B cell (primary cell): Measurements from ENCODE around the gene SRRM5. TPM values are rescaled to one million over a fixed set of nuclear protein-coding genes. Genes with fewer than 3 reads are reported as not detected.

Experiments
- ATAC-seq: fragments of 200-7000 bp; cut with Tn5 transposase; one replicate; pipeline ENCODE4 v1.10.0; 2021; ENCODE audit warnings: low read depth, mild to moderate bottlenecking, moderate number of reproducible peaks, moderate library complexity
- CTCF ChIA-PET: fragments of 350-600 bp; sonication (Branson Sonifier 250); formaldehyde crosslinking; loops from one replicate; lab custom pipeline; 2021; ENCODE audit warnings: antibody characterized with exemption, inconsistent platforms; lab: Charles Lee
- POLR2A ChIA-PET: fragments of 350-600 bp; sonication (Branson Sonifier 250); formaldehyde crosslinking; loops from one replicate; lab custom pipeline; 2021; ENCODE audit warnings: antibody characterized with exemption; lab: Charles Lee
- DNase-seq: peaks from one replicate; pipeline ENCODE4 v3.0.0; 2013
- H2AFZ ChIP-seq: 2 replicates; pipeline ENCODE4 v1.6.1; 2012; ENCODE audit warnings: mild to moderate bottlenecking, low read depth, low read length; ENCODE audit not compliant: insufficient read depth, poor library complexity, severe bottlenecking
- H3K27ac ChIP-seq, 2 donors: 1 replicate in 1 of 2; 2 replicates in 1 of 2; pipeline ENCODE4 v1.5.1; 2012 to 2013; ENCODE audit warnings: low read length in 2 of 2, mild to moderate bottlenecking in 2 of 2, moderate library complexity in 1 of 2
- H3K27me3 ChIP-seq, 4 experiments: fragments of 200-600 bp in 1 of 4; sonication (generic) in 1 of 4; replicated peaks in 1 of 4; 1 replicate in 2 of 4; 2 replicates in 2 of 4; pipeline versions ENCODE4 v1.6.1 to v1.7.0; 2013 to 2016; ENCODE audit warnings: low read length in 3 of 4, mild to moderate bottlenecking in 2 of 4, mixed read lengths in 1 of 4, moderate library complexity in 1 of 4; ENCODE audit not compliant: insufficient read depth in 4 of 4, control insufficient read depth in 3 of 4; ENCODE audit errors: control extremely low read depth in 1 of 4
- H3K36me3 ChIP-seq, 2 experiments: replicated peaks in 1 of 2; 1 replicate in 1 of 2; 2 replicates in 1 of 2; pipeline versions ENCODE4 v1.6.1 to v1.7.1; 2013; ENCODE audit warnings: low read length in 1 of 2; ENCODE audit not compliant: insufficient read depth in 2 of 2, control insufficient read depth in 1 of 2; ENCODE audit errors: control extremely low read depth in 1 of 2, extremely low read depth in 1 of 2
- H3K4me1 ChIP-seq, 2 donors: fragments of 200-600 bp in 1 of 2; sonication (generic) in 1 of 2; 1 replicate in 1 of 2; 2 replicates in 1 of 2; pipeline versions ENCODE4 v1.5.1 to v1.6.1; 2013 to 2017; ENCODE audit warnings: low read length in 2 of 2; ENCODE audit not compliant: control insufficient read depth in 2 of 2, insufficient read depth in 2 of 2
- H3K4me2 ChIP-seq: replicated peaks from 2 replicates; pipeline ENCODE3; 2012; ENCODE audit warnings: mild to moderate bottlenecking, low read depth, low read length; ENCODE audit not compliant: poor library complexity, severe bottlenecking
- H3K4me3 ChIP-seq, 5 experiments: fragments of 200-600 bp in 1 of 5; sonication (generic) in 1 of 5; 1 replicate in 3 of 5; 2 replicates in 2 of 5; pipeline versions ENCODE4 v1.5.1 to v1.7.0; 2011 to 2016; ENCODE audit warnings: low read length in 4 of 5, mild to moderate bottlenecking in 4 of 5, low read depth in 2 of 5, control low read depth in 1 of 5, moderate library complexity in 1 of 5; ENCODE audit not compliant: insufficient read depth in 1 of 5; ENCODE audit errors: control extremely low read depth in 1 of 5, extremely low read depth in 1 of 5
- H3K79me2 ChIP-seq: fragments of 200-600 bp; sonication (generic); one replicate; pipeline ENCODE4 v1.6.0; 2016; ENCODE audit warnings: low read length; ENCODE audit not compliant: control insufficient read depth, insufficient read depth
- H3K9ac ChIP-seq: fragments of 200-600 bp; sonication (generic); 2 replicates; pipeline ENCODE4 v1.6.1; 2017; ENCODE audit warnings: mild to moderate bottlenecking, low read length, moderate library complexity
- H3K9me3 ChIP-seq, 3 donors: one replicate each; pipeline versions ENCODE4 v1.6.1 to v1.7.1; 2013; ENCODE audit warnings: low read length in 2 of 3; ENCODE audit not compliant: control insufficient read depth in 2 of 3, insufficient read depth in 1 of 3; ENCODE audit errors: control extremely low read depth in 1 of 3
- H4K20me1 ChIP-seq: 2 replicates; pipeline ENCODE4 v1.6.0; 2012; ENCODE audit warnings: mild to moderate bottlenecking, low read length; ENCODE audit not compliant: insufficient read depth, control insufficient read depth, poor library complexity, severe bottlenecking
- H3K27ac Mint-ChIP-seq: one replicate; pipeline ENCODE4 v1.8.0; 2021; ENCODE audit warnings: mixed read lengths
- H3K27me3 Mint-ChIP-seq: one replicate; pipeline ENCODE4 v1.8.0; 2021; ENCODE audit warnings: mixed read lengths
- H3K4me1 Mint-ChIP-seq: one replicate; pipeline ENCODE4 v1.8.0; 2021; ENCODE audit warnings: mixed read lengths
- H3K4me3 Mint-ChIP-seq: one replicate; pipeline ENCODE4 v1.8.0; 2021; ENCODE audit warnings: mixed read lengths
- H3K9me3 Mint-ChIP-seq: one replicate; pipeline ENCODE4 v1.8.0; 2022; ENCODE audit warnings: mixed read lengths; ENCODE audit not compliant: insufficient read depth
- CTCF ChIP-seq: fragments of 200-600 bp; IDR thresholded peaks from one replicate; pipeline ENCODE4 v1.8.0; 2022; ENCODE audit warnings: antibody characterized with exemption, mild to moderate bottlenecking
- EZH2 ChIP-seq: IDR thresholded peaks from 2 replicates; pipeline ENCODE4 v1.6.1; 2012; ENCODE audit warnings: borderline replicate concordance, low read depth, mild to moderate bottlenecking, moderate library complexity, low read length; ENCODE audit not compliant: insufficient read depth, poor library complexity, severe bottlenecking
- WGBS: methylation state at CpG from one replicate; pipeline ENCODE4 v1.1.5; 2013; ENCODE audit warnings: missing lambda C conversion rate; ENCODE audit not compliant: insufficient coverage; 5-methylcytosine and 5-hydroxymethylcytosine counted together
- intact Hi-C: fragments of 100-400 bp; cut with micrococcal nuclease; formaldehyde crosslinking; loops from one replicate; pipeline ENCODE4 v1.10.0; 2022
- polyA plus RNA-seq: library from polyadenylated mRNA; depleted of rRNA; stranded (reverse); fragments of >200 nt; gene quantifications from 2 replicates; pipeline ENCODE4 v1.2.3, GENCODE V29; 2012
- small RNA-seq: library from RNA; depleted of rRNA; stranded (forward); fragments of <200 nt; gene quantifications from one replicate; pipeline ENCODE3, GENCODE V24; 2012; ENCODE audit warnings: low replicate concordance, low read depth; ENCODE audit not compliant: insufficient read length
- total RNA-seq, 2 donors: library from RNA; stranded (reverse); fragments of 120-200 nt in 1 of 2; gene quantifications; 1 replicate in 1 of 2; 2 replicates in 1 of 2; pipeline versions ENCODE4 v1.2.3 to v1.2.4, GENCODE V29; 2013 to 2022

Gene SRRM5
- total and polyA plus RNA-seq, 2 donors (not counting 1 experiment from before 2014, with no cell fraction given) = 0.64 to 1.4 TPM

- H3K4me1 ChIP-seq = peaks cover 22 to 30% of the 10 kb centered on the region in 2 donors
- Mint-ChIP-seq H3K4me3 (peak overlapping the region; percentile 43), H3K27me3 (peaks cover 17% of the 10 kb centered on the region), H3K9me3 (no peaks in the 10 kb centered on the region), H3K4me1 (peaks cover 24% of the 10 kb centered on the region), H3K27ac (no peak overlapping the region)
- H2AFZ ChIP-seq = no peak overlapping the region
- no peaks in the 10 kb centered on the region for H3K79me2 ChIP-seq
- intact Hi-C loops = no loop called here
- no peak overlapping the region for H3K9ac ChIP-seq
- H3K36me3 ChIP-seq = no peaks in the 10 kb centered on the region
- DNase-seq (peak; percentile 59), ATAC-seq (no peak)
- 6% methylated on average over 2 of the region's 7 CpGs for WGBS
- peaks cover 0 to 18% (median 0%) of the 10 kb centered on the region in 3 donors for H3K9me3 ChIP-seq
- CTCF ChIA-PET = interaction anchor here (0.9 kb wide), 1 partner anchor 217 kb away, joined by 3 read pairs; no protein-coding TSS in a partner anchor
- H4K20me1 ChIP-seq = no peaks in the 10 kb centered on the region
- no peak overlapping the region for H3K27ac ChIP-seq
- no peak overlapping the region for H3K4me3 ChIP-seq
- TF ChIP-seq CTCF (no peak), EZH2 (no peak)
- POLR2A ChIA-PET = no interaction called here
- peaks cover 0 to 18% (median 5%) of the 10 kb centered on the region in 4 experiments for H3K27me3 ChIP-seq
- peak overlapping the region; percentile 50 for H3K4me2 ChIP-seq
Observed at GRCh38 chr19:43664018-43664417, 52.1 kb downstream of the SRRM5 start.

Small RNAs within 50 kb of the gene (small RNA-seq; reads per million reads assigned to genes)
- gene RN7SL368P = not detected

Other genes with a start within 250 kb of the SRRM5 start
- gene TEX101, start 197.2 kb upstream of the SRRM5 start, total RNA-seq = not detected in 2 replicates
- not detected in 2 replicates for gene TEX101, start 197.2 kb upstream of the SRRM5 start, polyA plus RNA-seq
- 0.27 TPM in 1 of 2 replicates, not detected in the other for gene LYPD3, start 146.5 kb upstream of the SRRM5 start, total RNA-seq
- 2.2 and 3.5 TPM in 2 replicates for gene LYPD3, start 146.5 kb upstream of the SRRM5 start, polyA plus RNA-seq
- gene PHLDB3, start 107.3 kb upstream of the SRRM5 start, total RNA-seq = 30.7 and 31.1 TPM in 2 replicates
- gene PHLDB3, start 107.3 kb upstream of the SRRM5 start, polyA plus RNA-seq = 10.2 and 15.8 TPM in 2 replicates
- 16.0 and 22.3 TPM in 2 replicates for gene ETHE1, start 84.9 kb upstream of the SRRM5 start, total RNA-seq
- 22.1 and 39.4 TPM in 2 replicates for gene ETHE1, start 84.9 kb upstream of the SRRM5 start, polyA plus RNA-seq
- gene ZNF575, start 78.9 kb upstream of the SRRM5 start, total RNA-seq = 4.0 and 5.2 TPM in 2 replicates
- 0.87 and 2.3 TPM in 2 replicates for gene ZNF575, start 78.9 kb upstream of the SRRM5 start, polyA plus RNA-seq
- 38.2 and 47.4 TPM in 2 replicates for gene XRCC1, start 36.6 kb upstream of the SRRM5 start, total RNA-seq
- 24.7 and 34.6 TPM in 2 replicates for gene XRCC1, start 36.6 kb upstream of the SRRM5 start, polyA plus RNA-seq
- gene PINLYP, start 36.3 kb upstream of the SRRM5 start, total RNA-seq = 0.97 and 2.9 TPM in 2 replicates
- gene PINLYP, start 36.3 kb upstream of the SRRM5 start, polyA plus RNA-seq = 1.9 and 2.0 TPM in 2 replicates
- 20.3 and 20.5 TPM in 2 replicates for gene IRGQ, start 16.0 kb upstream of the SRRM5 start, total RNA-seq
- 22.6 and 89.6 TPM in 2 replicates for gene IRGQ, start 16.0 kb upstream of the SRRM5 start, polyA plus RNA-seq
- gene ZNF576, start 15.5 kb upstream of the SRRM5 start, total RNA-seq = 17.3 and 23.2 TPM in 2 replicates
- 2.9 and 7.9 TPM in 2 replicates for gene ZNF576, start 15.5 kb upstream of the SRRM5 start, polyA plus RNA-seq
- 19.7 and 24.6 TPM in 2 replicates for gene ZNF428, start 7.5 kb downstream of the SRRM5 start, total RNA-seq
- gene ZNF428, start 7.5 kb downstream of the SRRM5 start, polyA plus RNA-seq = 16.9 and 17.3 TPM in 2 replicates
- gene CADM4, start 27.8 kb downstream of the SRRM5 start, total RNA-seq = 0.42 and 1.1 TPM in 2 replicates
- 0.10 and 0.21 TPM in 2 replicates for gene CADM4, start 27.8 kb downstream of the SRRM5 start, polyA plus RNA-seq
- gene PLAUR, start 58.1 kb downstream of the SRRM5 start, total RNA-seq = 0.99 and 1.0 TPM in 2 replicates
- 6.9 and 8.0 TPM in 2 replicates for gene PLAUR, start 58.1 kb downstream of the SRRM5 start, polyA plus RNA-seq
- not detected in 2 replicates for gene IRGC, start 104.0 kb downstream of the SRRM5 start, total RNA-seq
- not detected in 2 replicates for gene IRGC, start 104.0 kb downstream of the SRRM5 start, polyA plus RNA-seq
- gene SMG9, start 142.9 kb downstream of the SRRM5 start, total RNA-seq = 87.5 and 89.9 TPM in 2 replicates
- 24.8 and 33.9 TPM in 2 replicates for gene SMG9, start 142.9 kb downstream of the SRRM5 start, polyA plus RNA-seq
- 107 and 119 TPM in 2 replicates for gene KCNN4, start 168.9 kb downstream of the SRRM5 start, total RNA-seq
- 112 and 267 TPM in 2 replicates for gene KCNN4, start 168.9 kb downstream of the SRRM5 start, polyA plus RNA-seq
- not detected in 2 replicates for gene LYPD5, start 190.4 kb downstream of the SRRM5 start, total RNA-seq
- 0.46 TPM in 1 of 2 replicates, not detected in the other for gene LYPD5, start 190.4 kb downstream of the SRRM5 start, polyA plus RNA-seq
- 20.8 and 23.3 TPM in 2 replicates for gene ZNF283, start 215.2 kb downstream of the SRRM5 start, total RNA-seq
- 2.1 and 4.2 TPM in 2 replicates for gene ZNF283, start 215.2 kb downstream of the SRRM5 start, polyA plus RNA-seq